Liver (tissue), 9 donors: Measurements from ENCODE around the gene KIF2C. TPM values are rescaled to one million over a fixed set of nuclear protein-coding genes. Genes with fewer than 3 reads are reported as not detected.

Experiments
- DNase-seq: peaks from one replicate; pipeline ENCODE4 v3.0.0-alpha.2; 2017; ENCODE audit warnings: low spot score
- H3K27ac ChIP-seq, 2 donors: one replicate each; pipeline ENCODE4 v1.7.0; 2013; ENCODE audit warnings: inconsistent platforms in 2 of 2, low read length in 2 of 2, control low read depth in 1 of 2, low read depth in 1 of 2, mild to moderate bottlenecking in 1 of 2
- H3K27me3 ChIP-seq, 4 donors: one replicate each; pipeline versions ENCODE4 v1.6.1 to v1.7.0; 2013; ENCODE audit warnings: low read length in 3 of 4, inconsistent platforms in 1 of 4, mild to moderate bottlenecking in 1 of 4, moderate library complexity in 1 of 4; ENCODE audit not compliant: control insufficient read depth in 4 of 4, insufficient read depth in 4 of 4
- H3K36me3 ChIP-seq, 4 donors: one replicate each; pipeline versions ENCODE4 v1.6.1 to v1.7.0; 2013; ENCODE audit warnings: low read length in 3 of 4, mild to moderate bottlenecking in 3 of 4, low read depth in 1 of 4, moderate library complexity in 1 of 4; ENCODE audit not compliant: control insufficient read depth in 4 of 4, insufficient read depth in 3 of 4
- H3K4me1 ChIP-seq, 4 donors: one replicate each; pipeline versions ENCODE4 v1.6.1 to v1.7.0; 2013; ENCODE audit warnings: low read length in 3 of 4, mild to moderate bottlenecking in 3 of 4, moderate library complexity in 1 of 4; ENCODE audit not compliant: control insufficient read depth in 4 of 4, insufficient read depth in 4 of 4
- H3K4me3 ChIP-seq, 3 donors: one replicate each; pipeline versions ENCODE4 v1.6.1 to v1.7.0; 2013; ENCODE audit warnings: low read length in 3 of 3, control low read depth in 1 of 3, low read depth in 1 of 3, mild to moderate bottlenecking in 1 of 3
- H3K9ac ChIP-seq, 2 donors: one replicate each; pipeline ENCODE4 v1.7.0; 2013; ENCODE audit warnings: low read length in 2 of 2, mild to moderate bottlenecking in 2 of 2, moderate library complexity in 2 of 2, control low read depth in 1 of 2, low read depth in 1 of 2
- H3K9me3 ChIP-seq, 4 donors: one replicate each; pipeline versions ENCODE4 v1.6.1 to v1.7.0; 2013; ENCODE audit warnings: low read length in 3 of 4; ENCODE audit not compliant: control insufficient read depth in 4 of 4
- FOXA1 ChIP-seq: IDR thresholded peaks from 2 replicates; pipeline ENCODE4 v1.6.1; 2016; ENCODE audit warnings: antibody characterized with exemption
- FOXA2 ChIP-seq: IDR thresholded peaks from 2 replicates; pipeline ENCODE4 v1.6.1; 2016; ENCODE audit warnings: antibody characterized with exemption
- GABPA ChIP-seq, 2 donors: IDR thresholded peaks in 1 of 2; conservative IDR thresholded peaks in 1 of 2; 2 replicates each; pipeline ENCODE4 v1.6.1; 2016; ENCODE audit warnings: antibody characterized with exemption in 2 of 2, mild to moderate bottlenecking in 1 of 2, moderate library complexity in 1 of 2
- HNF4A ChIP-seq, 2 donors: conservative IDR thresholded peaks; 2 replicates each; pipeline ENCODE4 v1.6.1; 2016; ENCODE audit warnings: antibody characterized with exemption in 2 of 2, mild to moderate bottlenecking in 2 of 2
- HNF4G ChIP-seq: IDR thresholded peaks from 2 replicates; pipeline ENCODE4 v1.6.1; 2016; ENCODE audit warnings: antibody characterized with exemption
- NR2F2 ChIP-seq: IDR thresholded peaks from 2 replicates; pipeline ENCODE4 v1.6.1; 2016; ENCODE audit warnings: antibody characterized with exemption
- RAD21 ChIP-seq, 2 donors: IDR thresholded peaks; 2 replicates each; pipeline ENCODE4 v1.6.1; 2016; ENCODE audit warnings: antibody characterized with exemption in 2 of 2, mild to moderate bottlenecking in 2 of 2
- RXRA ChIP-seq, 2 donors: IDR thresholded peaks; 2 replicates each; pipeline ENCODE4 v1.6.1; 2017 to 2018; ENCODE audit warnings: antibody characterized with exemption in 2 of 2, mild to moderate bottlenecking in 1 of 2
- SP1 ChIP-seq: IDR thresholded peaks from 2 replicates; pipeline ENCODE4 v1.6.1; 2018; ENCODE audit warnings: antibody characterized with exemption, mild to moderate bottlenecking
- YY1 ChIP-seq: IDR thresholded peaks from 2 replicates; pipeline ENCODE4 v1.6.1; 2016; ENCODE audit warnings: antibody characterized with exemption, mild to moderate bottlenecking
- WGBS: extraction: QIAGEN DNeasy Blood & Tissue Kit; methylation state at CpG from one replicate; pipeline ENCODE4 v1.1.7; 2013; 5-methylcytosine and 5-hydroxymethylcytosine counted together
- polyA plus RNA-seq, 2 donors: library from polyadenylated mRNA; stranded (reverse) in 1 of 2; unstranded in 1 of 2; fragments of 200-250 nt in 1 of 2; fragments of >200 nt in 1 of 2; fragmentation: Nextera tagmentation in 1 of 2; extraction: Ambion mirVana in 1 of 2; gene quantifications; one replicate each; pipeline versions ENCODE4 v1.2.1 to v1.2.3, GENCODE V29; 2013 to 2015
- total RNA-seq, 2 donors: library from RNA; depleted of rRNA; stranded (reverse); fragments of >200 nt; gene quantifications; one replicate each; pipeline ENCODE4 v1.2.3, GENCODE V29; 2014
- TF ChIP-seq, protein P1 (sequence below): fragments of 150-350 bp; IDR thresholded peaks from 2 replicates; pipeline ENCODE4 v1.5.1; 2017; ENCODE audit warnings: improper control_type of control experiment, low read depth, low read length; ENCODE audit not compliant: missing input control
- TF ChIP-seq, protein P2 (sequence below): IDR thresholded peaks from 2 replicates; pipeline ENCODE4 v1.6.1; 2016; ENCODE audit warnings: antibody characterized with exemption
- TF ChIP-seq, protein P3 (sequence below): IDR thresholded peaks from 2 replicates; pipeline ENCODE4 v1.6.1; 2016; ENCODE audit warnings: antibody characterized with exemption, mild to moderate bottlenecking
- TF ChIP-seq, protein P4 (sequence below): IDR thresholded peaks from 2 replicates; pipeline ENCODE4 v1.6.1; 2016; ENCODE audit warnings: antibody characterized with exemption
- donor health status: healthy.
- donor health status: healthy.
- donor health status: healthy.
- donor health status: healthy.
- donor health status: healthy.

The KIF2C gene
- total and polyA plus RNA-seq, 4 donors = 0.17 to 26.7 (median 0.73) TPM

DNA sequence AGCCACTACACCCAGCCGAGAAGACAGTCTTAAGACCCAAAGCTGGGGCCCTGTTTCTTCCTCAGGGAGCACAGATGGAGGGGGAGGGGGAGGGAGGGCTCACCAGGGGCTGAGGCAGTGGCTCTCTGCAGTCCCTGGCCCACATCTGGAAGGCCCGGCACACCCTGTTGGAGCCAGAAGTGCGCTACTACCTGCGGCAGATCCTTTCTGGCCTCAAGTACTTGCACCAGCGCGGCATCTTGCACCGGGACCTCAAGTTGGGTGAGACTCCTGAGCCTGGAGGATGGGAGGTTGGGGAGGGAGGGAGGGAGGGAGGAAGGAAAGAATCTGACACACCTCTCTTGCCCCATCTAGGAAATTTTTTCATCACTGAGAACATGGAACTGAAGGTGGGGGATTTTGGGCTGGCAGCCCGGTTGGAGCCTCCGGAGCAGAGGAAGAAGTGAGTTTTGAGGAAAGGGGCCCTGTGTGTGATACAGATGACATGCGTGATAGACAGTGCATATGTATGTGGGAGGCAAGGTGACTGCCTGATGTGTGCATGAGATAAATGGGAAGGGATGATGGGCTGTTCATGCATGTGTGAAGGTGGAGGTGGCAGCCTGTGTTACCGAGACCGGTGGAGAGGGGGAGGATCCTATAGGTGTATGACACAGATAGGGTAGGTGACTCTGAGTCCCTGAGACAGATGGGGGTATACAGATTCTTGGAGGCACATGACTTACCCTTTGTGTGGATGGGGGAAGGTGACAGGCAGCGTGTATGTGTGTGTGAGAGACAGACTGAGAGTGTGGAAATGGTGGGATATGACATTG is 62.1 kb downstream of the KIF2C start:
- TF ChIP-seq HNF4A (conservative IDR thresholded peaks at IDR 0.05) (no peak), RXRA (IDR thresholded peaks at IDR 0.05) (no peak), HNF4G (no peak), FOXA2 (no peak), FOXA1 (no peak)
- TF ChIP-seq, protein P1, sequence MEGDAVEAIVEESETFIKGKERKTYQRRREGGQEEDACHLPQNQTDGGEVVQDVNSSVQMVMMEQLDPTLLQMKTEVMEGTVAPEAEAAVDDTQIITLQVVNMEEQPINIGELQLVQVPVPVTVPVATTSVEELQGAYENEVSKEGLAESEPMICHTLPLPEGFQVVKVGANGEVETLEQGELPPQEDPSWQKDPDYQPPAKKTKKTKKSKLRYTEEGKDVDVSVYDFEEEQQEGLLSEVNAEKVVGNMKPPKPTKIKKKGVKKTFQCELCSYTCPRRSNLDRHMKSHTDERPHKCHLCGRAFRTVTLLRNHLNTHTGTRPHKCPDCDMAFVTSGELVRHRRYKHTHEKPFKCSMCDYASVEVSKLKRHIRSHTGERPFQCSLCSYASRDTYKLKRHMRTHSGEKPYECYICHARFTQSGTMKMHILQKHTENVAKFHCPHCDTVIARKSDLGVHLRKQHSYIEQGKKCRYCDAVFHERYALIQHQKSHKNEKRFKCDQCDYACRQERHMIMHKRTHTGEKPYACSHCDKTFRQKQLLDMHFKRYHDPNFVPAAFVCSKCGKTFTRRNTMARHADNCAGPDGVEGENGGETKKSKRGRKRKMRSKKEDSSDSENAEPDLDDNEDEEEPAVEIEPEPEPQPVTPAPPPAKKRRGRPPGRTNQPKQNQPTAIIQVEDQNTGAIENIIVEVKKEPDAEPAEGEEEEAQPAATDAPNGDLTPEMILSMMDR = no peak
- TF ChIP-seq, protein P2, sequence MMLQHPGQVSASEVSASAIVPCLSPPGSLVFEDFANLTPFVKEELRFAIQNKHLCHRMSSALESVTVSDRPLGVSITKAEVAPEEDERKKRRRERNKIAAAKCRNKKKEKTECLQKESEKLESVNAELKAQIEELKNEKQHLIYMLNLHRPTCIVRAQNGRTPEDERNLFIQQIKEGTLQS = no peak
- peaks cover 0 to 8% (median 8%) of the 10 kb centered on the region in 4 donors for H3K36me3 ChIP-seq
- WGBS = 83% methylated on average over 13 of the region's 13 CpGs
- H3K4me1 ChIP-seq = peaks cover 8 to 18% (median 14%) of the 10 kb centered on the region in 4 donors
- no peak overlapping the region for H3K9ac ChIP-seq
- H3K4me3 ChIP-seq = peak overlapping the region; percentile 12 to 29 (median 14)
- no peaks in the 10 kb centered on the region for H3K27me3 ChIP-seq
- no peak for DNase-seq
- H3K9me3 ChIP-seq = no peaks in the 10 kb centered on the region
- H3K27ac ChIP-seq = no peak overlapping the region

DNA sequence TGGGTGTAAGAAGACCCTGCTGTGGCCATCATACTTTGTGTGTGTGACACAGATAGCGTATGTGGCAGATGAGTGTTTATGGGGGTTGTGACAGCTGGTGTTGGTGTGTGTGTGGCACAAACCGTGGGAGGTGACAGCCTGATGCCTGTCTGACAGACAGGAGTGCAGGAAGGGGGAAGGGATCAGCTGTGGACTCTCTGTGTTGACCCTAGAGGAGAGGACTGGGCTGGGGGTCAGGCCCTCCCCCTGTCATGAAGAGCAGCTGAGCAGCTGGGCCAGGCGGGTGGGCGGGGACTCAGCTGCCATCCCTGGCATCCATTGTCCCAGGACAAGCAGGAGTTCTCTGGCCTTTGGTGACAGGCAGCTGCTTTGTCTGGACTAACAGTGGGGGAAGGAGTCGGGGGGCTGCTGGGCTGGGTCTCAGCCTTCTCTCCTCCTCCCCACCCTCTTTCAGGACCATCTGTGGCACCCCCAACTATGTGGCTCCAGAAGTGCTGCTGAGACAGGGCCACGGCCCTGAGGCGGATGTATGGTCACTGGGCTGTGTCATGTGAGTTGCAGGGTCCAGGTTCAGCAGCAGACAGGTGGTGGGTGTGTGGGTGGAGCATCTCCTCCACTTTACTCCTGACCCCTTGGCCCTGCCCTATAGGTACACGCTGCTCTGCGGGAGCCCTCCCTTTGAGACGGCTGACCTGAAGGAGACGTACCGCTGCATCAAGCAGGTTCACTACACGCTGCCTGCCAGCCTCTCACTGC is 62.8 kb downstream of the KIF2C start:
- no peaks in the 10 kb centered on the region for H3K27me3 ChIP-seq
- H3K27ac ChIP-seq = no peak overlapping the region
- TF ChIP-seq RAD21 (IDR thresholded peaks at IDR 0.05) = no peak
- TF ChIP-seq, protein P3, sequence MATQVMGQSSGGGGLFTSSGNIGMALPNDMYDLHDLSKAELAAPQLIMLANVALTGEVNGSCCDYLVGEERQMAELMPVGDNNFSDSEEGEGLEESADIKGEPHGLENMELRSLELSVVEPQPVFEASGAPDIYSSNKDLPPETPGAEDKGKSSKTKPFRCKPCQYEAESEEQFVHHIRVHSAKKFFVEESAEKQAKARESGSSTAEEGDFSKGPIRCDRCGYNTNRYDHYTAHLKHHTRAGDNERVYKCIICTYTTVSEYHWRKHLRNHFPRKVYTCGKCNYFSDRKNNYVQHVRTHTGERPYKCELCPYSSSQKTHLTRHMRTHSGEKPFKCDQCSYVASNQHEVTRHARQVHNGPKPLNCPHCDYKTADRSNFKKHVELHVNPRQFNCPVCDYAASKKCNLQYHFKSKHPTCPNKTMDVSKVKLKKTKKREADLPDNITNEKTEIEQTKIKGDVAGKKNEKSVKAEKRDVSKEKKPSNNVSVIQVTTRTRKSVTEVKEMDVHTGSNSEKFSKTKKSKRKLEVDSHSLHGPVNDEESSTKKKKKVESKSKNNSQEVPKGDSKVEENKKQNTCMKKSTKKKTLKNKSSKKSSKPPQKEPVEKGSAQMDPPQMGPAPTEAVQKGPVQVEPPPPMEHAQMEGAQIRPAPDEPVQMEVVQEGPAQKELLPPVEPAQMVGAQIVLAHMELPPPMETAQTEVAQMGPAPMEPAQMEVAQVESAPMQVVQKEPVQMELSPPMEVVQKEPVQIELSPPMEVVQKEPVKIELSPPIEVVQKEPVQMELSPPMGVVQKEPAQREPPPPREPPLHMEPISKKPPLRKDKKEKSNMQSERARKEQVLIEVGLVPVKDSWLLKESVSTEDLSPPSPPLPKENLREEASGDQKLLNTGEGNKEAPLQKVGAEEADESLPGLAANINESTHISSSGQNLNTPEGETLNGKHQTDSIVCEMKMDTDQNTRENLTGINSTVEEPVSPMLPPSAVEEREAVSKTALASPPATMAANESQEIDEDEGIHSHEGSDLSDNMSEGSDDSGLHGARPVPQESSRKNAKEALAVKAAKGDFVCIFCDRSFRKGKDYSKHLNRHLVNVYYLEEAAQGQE = no peak
- TF ChIP-seq, protein P1 = no peak
- no peak for TF ChIP-seq HNF4G
- TF ChIP-seq GABPA (IDR thresholded peaks at IDR 0.05 in 1 of 2, conservative IDR thresholded peaks at IDR 0.05 in 1 of 2) = no peak
- TF ChIP-seq, protein P4, sequence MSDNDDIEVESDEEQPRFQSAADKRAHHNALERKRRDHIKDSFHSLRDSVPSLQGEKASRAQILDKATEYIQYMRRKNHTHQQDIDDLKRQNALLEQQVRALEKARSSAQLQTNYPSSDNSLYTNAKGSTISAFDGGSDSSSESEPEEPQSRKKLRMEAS = no peak
- no peak for TF ChIP-seq NR2F2
- TF ChIP-seq YY1 = no peak
- TF ChIP-seq SP1 = no peak
- no peak overlapping the region for H3K9ac ChIP-seq
- no peak for DNase-seq
- WGBS = 91% methylated on average over 13 of the region's 13 CpGs
- H3K36me3 ChIP-seq = peaks cover 0 to 8% (median 8%) of the 10 kb centered on the region in 4 donors
- peaks cover 11 to 25% (median 19%) of the 10 kb centered on the region in 4 donors for H3K4me1 ChIP-seq
- H3K4me3 ChIP-seq = peak overlapping the region in 1 of 3 donors; percentile 14
- no peaks in the 10 kb centered on the region for H3K9me3 ChIP-seq
